Spleen (tissue), 7 donors: ENCODE measurements around the gene FLNB.

Source experiments
- CTCF ChIP-seq, 11 experiments: fragments of 200-600 bp in 7 of 11; fragments of 450-650 bp in 4 of 11; sonication (generic) in 4 of 11; IDR thresholded peaks in 8 of 11; conservative IDR thresholded peaks in 3 of 11; 1 replicate in 7 of 11; 2 replicates in 4 of 11; pipeline versions ENCODE4 v1.4.0 to v1.8.0; 2016 to 2021; ENCODE audit warnings: antibody characterized with exemption in 11 of 11, inconsistent platforms in 4 of 11, mild to moderate bottlenecking in 1 of 11
- POLR2A ChIP-seq, 3 donors: fragments of 450-650 bp; IDR thresholded peaks; one replicate each; pipeline ENCODE4 v1.5.1; 2017; ENCODE audit warnings: antibody characterized with exemption in 3 of 3, mild to moderate bottlenecking in 1 of 3
- POLR2AphosphoS5 ChIP-seq, 3 donors: sonication (generic); formaldehyde crosslinking; IDR thresholded peaks; one replicate each; pipeline ENCODE4 v1.5.1; 2017; ENCODE audit warnings: antibody characterized with exemption in 3 of 3
- donor health status: DM: no; HTN: no; CAD: no; lungs with moderate emphysema.
- donor health status: DM: no; HTN: no; CAD: no.
- donor health status: DM: no; HTN: no; CAD: no.

GRCh38 chr3:58059349-58060321, 51.4 kb downstream of the FLNB start:
- TF ChIP-seq CTCF (IDR thresholded peaks at IDR 0.05 in 8 of 11, conservative IDR thresholded peaks at IDR 0.05 in 3 of 11) (no peak), POLR2A (IDR thresholded peaks at IDR 0.05) (no peak), POLR2AphosphoS5 (IDR thresholded peaks at IDR 0.05) (peak in 1 of 3 donors; percentile 69)
